NCI-H226 (cell line): ENCODE results near the gene UQCRFS1.
"Not testable (repeated sequence)": the region's sequence is repeated elsewhere in the genome, so short reads cannot be mapped to it uniquely, and the experiment has no call there.

Experiments used
- DNase-seq: peaks from one replicate; pipeline ENCODE4 v3.0.0-alpha.2; 2015

The UQCRFS1 gene

GRCh38 chr19:29212648-29213573 is at the start of gene UQCRFS1:
TSS of gene UQCRFS1 (minus strand) at chr19:29213151. CDS start at chr19:29213118, 33 bp downstream.
- peak; percentile 86 for DNase-seq

- DNase-seq = no peak
These were observed 49.1 kb upstream of the UQCRFS1 start for GRCh38 chr19:29262085-29262484.

GRCh38 chr19:29260477-29261317 is 47.7 kb upstream of the UQCRFS1 start:
- DNase-seq = no peak

DNA sequence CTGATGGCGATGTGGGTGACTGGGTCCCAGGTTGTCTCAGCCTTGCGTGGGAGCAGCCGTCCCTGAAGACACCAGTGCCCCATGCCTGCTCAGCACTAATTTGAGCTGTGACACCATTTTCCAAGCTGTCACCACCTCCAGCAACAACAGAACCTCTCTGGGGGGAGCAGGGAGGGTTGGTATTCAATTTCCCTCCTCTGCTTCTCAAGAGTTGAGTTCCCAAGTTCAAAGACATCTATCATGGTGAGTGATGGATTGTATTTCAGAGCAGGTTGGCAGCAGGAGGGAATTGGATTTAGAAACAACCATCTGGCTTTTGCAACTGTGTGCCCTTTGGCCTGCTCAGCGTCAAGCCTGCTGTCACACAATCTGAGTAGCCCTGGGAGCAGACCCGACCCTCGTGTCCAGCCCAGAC is 46.9 kb upstream of the UQCRFS1 start:
- DNase-seq = no peak

GRCh38 chr19:29259153-29259552 is 46.2 kb upstream of the UQCRFS1 start:
- no peak for DNase-seq

GRCh38 chr19:29256516-29256915 is 43.6 kb upstream of the UQCRFS1 start:
- no peak for DNase-seq

DNA sequence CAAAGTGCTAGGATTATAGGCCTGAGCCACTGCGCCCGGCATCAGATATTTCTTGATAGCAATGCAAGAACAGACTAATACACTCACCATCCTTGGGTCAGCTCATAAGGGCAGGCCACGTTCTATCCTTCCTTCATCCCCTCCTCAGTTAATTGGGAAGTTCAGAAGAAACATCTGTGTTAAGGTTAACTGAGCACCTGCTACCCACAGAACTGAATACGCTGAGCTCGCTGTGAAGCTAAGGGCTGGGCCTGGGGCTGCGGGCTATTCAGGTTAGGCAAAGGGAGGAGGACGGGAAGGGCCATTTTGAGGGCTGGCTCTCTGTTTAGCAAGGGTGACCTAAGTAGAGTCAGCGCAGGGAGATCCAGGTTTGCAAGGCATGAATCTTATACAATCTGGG is 43.0 kb upstream of the UQCRFS1 start:
- no peak for DNase-seq

DNA sequence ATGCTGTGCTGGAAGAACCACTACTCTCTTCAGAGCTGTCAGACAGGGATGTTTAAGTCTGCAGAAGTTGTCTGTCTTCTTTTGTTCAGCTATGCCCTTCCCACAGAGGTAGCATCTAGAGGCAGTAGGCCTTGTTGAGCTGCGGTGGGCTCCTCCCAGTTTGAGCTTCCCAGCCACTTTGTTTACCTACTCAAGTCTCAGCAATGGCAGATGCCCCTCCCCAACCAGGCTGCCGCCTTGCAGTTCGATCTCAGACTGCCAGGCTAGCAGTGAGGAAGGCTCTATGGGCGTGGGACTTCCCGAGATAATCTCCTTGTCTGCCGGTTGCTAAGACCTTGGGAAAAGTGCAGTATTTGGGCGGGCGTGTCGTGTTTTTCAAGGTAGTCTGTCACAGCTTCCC is 42.1 kb upstream of the UQCRFS1 start:
- DNase-seq = no peak

DNA sequence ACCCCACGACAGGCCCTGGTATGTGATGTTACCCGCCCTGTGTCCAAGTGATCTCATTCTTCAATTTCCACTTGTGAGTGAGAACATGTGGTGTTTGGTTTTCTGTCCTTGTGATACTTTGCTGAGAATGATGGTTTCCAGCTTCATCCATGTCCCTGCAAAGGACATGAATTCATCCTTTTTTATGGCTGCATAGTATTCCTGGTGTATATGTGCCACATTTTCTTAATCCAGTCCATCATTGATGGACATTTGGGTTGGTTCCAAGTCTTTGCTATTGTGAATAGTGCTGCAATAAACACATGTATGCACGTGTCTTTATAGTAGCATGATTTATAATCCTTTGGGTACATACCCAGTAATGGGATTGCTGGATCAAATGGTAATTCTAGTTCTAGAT is 36.8 kb upstream of the UQCRFS1 start:
- not testable (repeated sequence) for DNase-seq

DNA sequence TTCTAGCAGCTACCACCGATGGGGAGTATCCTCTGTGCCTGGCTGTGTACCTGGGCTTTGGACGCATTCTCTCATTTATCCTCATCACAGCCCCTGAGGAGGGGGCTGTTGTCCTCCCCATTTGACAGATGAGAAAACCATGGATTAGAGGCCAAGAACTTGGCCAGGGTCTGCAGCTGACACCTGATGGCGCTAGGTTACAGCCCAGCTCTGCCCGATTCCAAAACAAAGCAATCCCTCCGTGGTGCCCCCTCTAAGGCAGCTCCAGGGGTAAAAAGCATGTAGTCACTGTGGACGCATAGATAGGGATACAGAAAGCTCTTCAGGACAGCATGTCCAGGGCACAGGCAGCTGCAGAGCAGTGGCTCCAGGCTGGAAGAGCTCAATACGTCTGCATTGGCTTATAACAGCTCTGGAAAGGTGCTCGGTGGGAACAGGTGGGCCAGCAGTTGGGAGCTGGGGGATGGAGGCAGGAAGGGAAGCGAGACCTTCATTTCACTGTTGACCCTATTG is 35.4 kb upstream of the UQCRFS1 start:
- no peak for DNase-seq

GRCh38 chr19:29247872-29248271 is 34.9 kb upstream of the UQCRFS1 start:
- DNase-seq = no peak

DNA sequence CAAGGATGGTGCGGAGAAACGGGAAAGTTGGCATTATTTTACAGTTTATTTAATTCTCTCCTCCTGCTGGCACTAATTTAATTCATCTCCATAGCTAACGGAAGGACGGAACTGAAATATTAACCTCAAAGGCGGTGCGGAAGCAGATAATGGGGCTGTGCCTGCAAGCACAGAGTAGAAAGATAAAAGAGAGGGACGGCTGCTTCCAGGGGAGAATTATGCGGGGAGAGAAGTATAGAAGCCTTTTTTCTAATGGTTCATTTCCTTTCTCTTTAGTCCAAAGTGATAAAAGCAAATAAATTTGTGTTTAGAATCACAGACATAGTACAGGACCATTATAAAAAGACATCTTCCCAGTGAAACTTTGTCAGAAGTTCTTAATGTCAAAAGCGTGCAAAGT is 34.5 kb upstream of the UQCRFS1 start:
- no peak for DNase-seq

GRCh38 chr19:29247051-29247450 is 34.1 kb upstream of the UQCRFS1 start:
- no peak for DNase-seq

- DNase-seq = no peak
These were observed 32.3 kb upstream of the UQCRFS1 start for GRCh38 chr19:29245215-29245614.

GRCh38 chr19:29241324-29241723 is 28.4 kb upstream of the UQCRFS1 start:
- DNase-seq = no peak

- no peak for DNase-seq
These were observed 26.3 kb upstream of the UQCRFS1 start for GRCh38 chr19:29239213-29239776.

- no peak for DNase-seq
These were observed 20.6 kb upstream of the UQCRFS1 start for GRCh38 chr19:29233591-29233990.

DNA sequence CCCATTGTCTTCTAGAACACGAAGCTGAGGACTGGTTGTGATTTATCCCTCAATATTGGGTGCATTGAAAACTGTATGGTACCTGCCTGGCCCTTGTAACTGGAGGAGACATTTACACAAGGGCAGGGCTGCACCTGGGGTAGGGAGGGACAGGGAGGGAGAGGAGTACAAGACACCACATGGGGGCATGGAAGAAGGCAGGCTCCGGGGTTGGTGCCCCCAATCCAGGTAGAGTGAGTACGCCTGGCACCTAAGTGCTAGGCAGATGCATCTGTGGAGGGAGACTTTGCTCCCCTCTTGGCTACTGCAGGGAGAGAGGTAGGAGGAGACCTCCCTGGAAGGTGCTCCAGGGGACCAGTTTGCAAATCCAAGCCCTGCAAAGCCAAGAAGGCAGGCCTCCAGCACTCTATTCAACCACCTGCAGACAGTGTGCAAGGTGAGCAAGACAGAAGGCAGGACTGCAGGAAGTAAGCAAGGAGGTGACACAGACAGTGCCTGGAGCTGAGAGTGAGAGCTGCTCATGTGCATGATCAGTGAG is 19.4 kb upstream of the UQCRFS1 start:
- DNase-seq = no peak

- not testable (repeated sequence) for DNase-seq
These were observed 18.4 kb upstream of the UQCRFS1 start for GRCh38 chr19:29231306-29231705.

DNA sequence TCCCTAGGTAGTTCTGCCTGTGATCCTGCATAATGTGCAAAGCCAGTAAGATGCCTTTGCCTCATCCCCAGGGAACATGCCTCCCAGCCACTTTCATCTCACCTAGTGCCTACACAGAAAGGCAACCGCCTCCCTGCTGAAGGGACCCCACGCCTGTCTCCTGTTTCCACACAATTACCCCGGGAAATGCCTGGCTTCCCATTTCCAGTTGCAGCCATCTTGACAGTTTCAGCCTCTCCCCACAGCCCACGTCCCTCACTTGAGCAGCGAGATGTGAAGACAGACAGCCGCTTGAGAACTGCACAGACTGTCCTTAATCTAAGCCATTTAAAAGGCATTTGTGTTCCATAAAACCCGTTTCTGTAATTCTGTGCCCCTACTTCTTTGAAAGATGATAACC is 4.7 kb upstream of the UQCRFS1 start:
- no peak for DNase-seq

- peak; percentile 3 for DNase-seq
These were observed 3.1 kb upstream of the UQCRFS1 start for GRCh38 chr19:29216021-29216420.

DNA sequence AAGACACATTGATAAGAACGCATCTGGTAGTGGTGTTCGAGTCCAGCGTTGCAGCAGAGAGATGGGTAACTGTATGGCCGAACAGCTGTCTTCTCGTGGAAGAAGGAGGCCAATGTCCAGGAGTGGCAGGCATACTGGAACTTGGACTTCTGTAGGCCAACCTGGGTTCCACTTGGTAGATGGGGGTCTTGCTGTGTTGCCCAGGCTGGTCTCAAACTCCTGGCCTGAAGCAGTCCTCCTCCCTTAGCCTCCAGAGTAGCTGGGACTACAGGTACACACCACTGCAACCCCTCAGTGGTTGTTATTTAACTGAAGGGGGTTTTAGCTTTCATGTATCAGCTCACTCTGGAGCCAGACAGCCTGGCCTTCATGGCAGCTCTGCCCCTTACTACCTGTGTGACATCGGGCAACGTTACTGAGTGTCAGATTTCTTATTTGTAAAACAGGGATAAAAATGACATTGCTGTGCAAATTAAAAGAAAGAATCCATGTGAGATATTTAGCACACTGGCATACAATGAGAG is 2.4 kb upstream of the UQCRFS1 start:
- DNase-seq = no peak

DNA sequence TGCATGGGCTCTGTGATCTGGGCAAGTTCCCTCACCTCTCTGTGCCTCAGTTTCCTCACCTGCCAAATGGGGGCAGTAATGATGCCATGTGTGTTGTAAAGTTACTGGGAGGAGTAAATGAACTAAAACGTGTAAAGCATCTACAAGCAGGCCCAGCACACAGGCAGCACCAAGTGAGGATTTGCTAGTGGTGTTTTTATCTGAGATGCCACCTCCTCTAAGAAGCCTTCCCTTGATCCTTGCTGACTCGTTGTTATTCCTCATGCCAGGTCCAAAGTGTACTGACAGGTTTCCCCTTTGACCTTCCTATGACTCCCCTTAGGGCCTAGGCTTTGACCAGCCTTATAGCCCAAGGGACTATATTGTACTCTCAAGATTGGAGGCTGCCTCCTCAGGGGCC is 1.5 kb upstream of the UQCRFS1 start:
- DNase-seq = no peak
